GM12878 (cell line): ENCODE measurements around the gene FZD8. TPM values are rescaled to one million over a fixed set of nuclear protein-coding genes. Genes with fewer than 3 reads are reported as not detected.

Experiments
- ATAC-seq: fragments of 200-7000 bp; cut with Tn5 transposase; 3 replicates; pipeline ENCODE4 v1.9.1; 2020; ENCODE audit warnings: mild to moderate bottlenecking, moderate library complexity
- BruUV-seq: library from RNA; stranded (reverse); fragments of 400-500 nt; replicated peaks from 2 replicates; lab custom pipeline; 2021; lab: Mats Ljungman, UMichigan
- CTCF ChIA-PET: fragments of 300-600 bp; sonication (Branson Sonifier 250); formaldehyde crosslinking; extraction: SDS; loops from one replicate; lab custom pipeline; 2021; ENCODE audit warnings: inconsistent platforms; lab: Yijun Ruan, JAX
- POLR2A ChIA-PET: fragments of 350-600 bp; formaldehyde crosslinking; extraction: SDS; loops from one replicate; lab custom pipeline; 2021; ENCODE audit warnings: inconsistent platforms; lab: Charles Lee
- RAD21 ChIA-PET: fragments of 300-600 bp; sonication (Branson Sonifier 250); formaldehyde crosslinking; loops from one replicate; lab custom pipeline; 2023; ENCODE audit warnings: antibody characterized with exemption; ENCODE audit not compliant: unreplicated experiment; lab: Charles Lee
- SMC1A ChIA-PET: fragments of 300-600 bp; sonication (Branson Sonifier 250); formaldehyde crosslinking; loops from one replicate; lab custom pipeline; 2023; ENCODE audit not compliant: unreplicated experiment, uncharacterized antibody; lab: Charles Lee
- DNase-seq: peaks from one replicate; pipeline ENCODE4 v3.0.0-alpha.2; 2011; ENCODE audit warnings: low read depth, low spot score
- FAIRE-seq: peaks from 3 replicates; lab custom pipeline; 2011; peaks lifted over from hg19 to GRCh38; lab: Jason Lieb, UNC
- H2AFZ ChIP-seq: 2 replicates; pipeline ENCODE4 v1.6.0; 2011; ENCODE audit warnings: low read depth, low read length, control low read depth; ENCODE audit not compliant: control insufficient read depth
- H3K27ac ChIP-seq: 2 replicates; pipeline ENCODE4 v1.5.1; 2011; ENCODE audit warnings: control low read depth; ENCODE audit not compliant: control insufficient read depth, insufficient read depth
- H3K27me3 ChIP-seq, 2 experiments: replicated peaks in 1 of 2; 2 replicates each; pipeline versions ENCODE4 v1.6.0 to v1.6.1; 2011; ENCODE audit warnings: low read length in 1 of 2; ENCODE audit not compliant: control insufficient read depth in 2 of 2, insufficient read depth in 2 of 2
- H3K36me3 ChIP-seq, 2 experiments: 2 replicates each; pipeline ENCODE4 v1.5.1; 2011; ENCODE audit warnings: low read length in 1 of 2; ENCODE audit not compliant: control insufficient read depth in 2 of 2, insufficient read depth in 2 of 2
- H3K4me1 ChIP-seq: 2 replicates; pipeline ENCODE4 v1.6.1; 2011; ENCODE audit warnings: mild to moderate bottlenecking, low read length, moderate library complexity, mixed read lengths; ENCODE audit not compliant: control insufficient read depth, insufficient read depth
- H3K4me2 ChIP-seq: 2 replicates; pipeline ENCODE4 v1.6.0; 2011; ENCODE audit warnings: control low read depth; ENCODE audit not compliant: control insufficient read depth, insufficient read depth
- H3K4me3 ChIP-seq: fragments of 200-600 bp; sonication (generic); 2 replicates; pipeline ENCODE4 v1.5.1; 2016
- H3K79me2 ChIP-seq: 2 replicates; pipeline ENCODE4 v1.6.0; 2011; ENCODE audit warnings: low read length; ENCODE audit not compliant: control insufficient read depth, insufficient read depth
- H3K9ac ChIP-seq: 2 replicates; pipeline ENCODE4 v1.8.0; 2011; ENCODE audit warnings: low read length, control low read depth, mixed read lengths; ENCODE audit not compliant: control insufficient read depth, insufficient read depth
- H3K9me3 ChIP-seq: replicated peaks from 3 replicates; pipeline ENCODE4 v1.5.1; 2011; ENCODE audit warnings: mild to moderate bottlenecking, low read length; ENCODE audit not compliant: control insufficient read depth, insufficient read depth
- H4K20me1 ChIP-seq: 2 replicates; pipeline ENCODE4 v1.6.0; 2011; ENCODE audit not compliant: control insufficient read depth, insufficient read depth
- CBX3 ChIP-seq: fragments of 200-600 bp; sonication (generic); IDR thresholded peaks from 2 replicates; pipeline ENCODE4 v1.6.1; 2016; ENCODE audit warnings: low read depth, borderline replicate concordance
- CEBPZ ChIP-seq: fragments of 150-350 bp; IDR thresholded peaks from 2 replicates; pipeline ENCODE4 v1.6.1; 2016; ENCODE audit warnings: low read depth, low read length
- NR2C1 ChIP-seq: fragments of 450-650 bp; IDR thresholded peaks from 2 replicates; pipeline ENCODE4 v1.6.1; 2017; ENCODE audit warnings: antibody characterized with exemption, mild to moderate bottlenecking, moderate library complexity
- SPI1 ChIP-seq: IDR thresholded peaks from 2 replicates; pipeline ENCODE4 v1.6.1; 2011; ENCODE audit warnings: low read depth, mild to moderate bottlenecking, low read length, moderate library complexity, borderline replicate concordance; ENCODE audit not compliant: insufficient read depth
- SUZ12 ChIP-seq: fragments of 200-600 bp; sonication (generic); IDR thresholded peaks from one replicate; pipeline ENCODE4 v1.6.1; 2018; ENCODE audit warnings: antibody characterized with exemption, mild to moderate bottlenecking; ENCODE audit not compliant: unreplicated experiment
- ZNF687 ChIP-seq: fragments of 450-650 bp; IDR thresholded peaks from 2 replicates; pipeline ENCODE4 v1.6.1; 2017; ENCODE audit warnings: mild to moderate bottlenecking, moderate library complexity
- WGBS: methylation state at CpG from one replicate; pipeline ENCODE4 v1.1.6; 2016; ENCODE audit warnings: low lambda C conversion rate; ENCODE audit not compliant: insufficient replicate concordance, insufficient coverage; ENCODE audit errors: missing lambda C conversion rate; 5-methylcytosine and 5-hydroxymethylcytosine counted together
- in situ Hi-C: fragments of 300-500 bp; cut with MboI; formaldehyde crosslinking; loops from 9 replicates; pipeline ENCODE4 v1.14.3; 2018; ENCODE audit warnings: mixed read lengths
- intact Hi-C: fragments of 100-400 bp; cut with micrococcal nuclease; formaldehyde crosslinking; loops from one replicate; pipeline ENCODE4 v1.14.2; 2022; ENCODE audit not compliant: unreplicated experiment
- polyA plus RNA-seq, 11 experiments: library from polyadenylated mRNA; depleted of rRNA in 4 of 11; unstranded in 6 of 11; stranded (reverse) in 5 of 11; fragments of >200 nt; fragmentation: Nextera tagmentation in 4 of 11; fragmentation: Illumina TruSeq in 1 of 11; extraction: Ambion mirVana in 4 of 11; extraction: Trizol in 1 of 11; gene quantifications; 1 replicate in 1 of 11; 2 replicates in 10 of 11; pipeline versions ENCODE4 v1.2.1 to v1.2.3, GENCODE V29; 2011 to 2016; ENCODE audit warnings: inconsistent platforms in 2 of 11, missing spikeins in 2 of 11, low read depth in 1 of 11
- total RNA-seq, 4 experiments: library from RNA; depleted of rRNA in 3 of 4; stranded (reverse); fragments of >200 nt in 3 of 4; fragmentation: Illumina TruSeq in 1 of 4; extraction: Trizol in 1 of 4; gene quantifications; 2 replicates each; pipeline versions ENCODE4 v1.2.1 to v1.2.3, GENCODE V29; 2013 to 2021

The FZD8 gene
- total and polyA plus RNA-seq, 10 of the 15 experiments (the other 5 are each of a cell fraction or from before 2014, with no cell fraction given) = 0.03 to 0.72 (median 0.10) TPM; not detected in 3

GRCh38 chr10:35643151-35644049, 1.3 kb upstream of the FZD8 start:
- no peaks in the 10 kb centered on the region for H3K36me3 ChIP-seq
- in situ Hi-C loops (no loop called here), intact Hi-C loops (no loop called here)
- H3K9ac ChIP-seq = no peak overlapping the region
- ChIA-PET POLR2A (no interaction called here), CTCF (interaction anchor here (1.0 to 1.4 kb wide), 2 partner anchors 140 to 1229 kb away, joined by 3 read pairs; no protein-coding TSS in a partner anchor), RAD21 (no interaction called here), SMC1A (interaction anchor here (0.7 to 0.9 kb wide), 2 partner anchors 53 to 137 kb away, joined by 3 to 4 read pairs; no protein-coding TSS in a partner anchor)
- H3K4me1 ChIP-seq = 0 out of 2 replicates have a peak, but pooled peaks cover 3% of the 10 kb centered on the region
- FAIRE-seq = no peak
- H3K79me2 ChIP-seq = no peaks in the 10 kb centered on the region
- DNase-seq = no peak
- peak overlapping the region; percentile 29; the same call in 1 of the 2 replicates for H2AFZ ChIP-seq
- ATAC-seq = peak; percentile 11; the same call in 1 of the 3 replicates
- WGBS = under 1% methylated on average over 41 of the region's 42 CpGs
- no TSS peak for BruUV-seq
- TF ChIP-seq SUZ12 (peak; percentile 26), SPI1 (peak; percentile 38; the same call in 1 of the 2 replicates), CBX3 (no peak)
- peak overlapping the region; percentile 20; the same call in 1 of the 2 replicates for H3K4me3 ChIP-seq
- H3K9me3 ChIP-seq = no peaks in the 10 kb centered on the region; the same call in 2 of the 3 replicates
- H3K27me3 ChIP-seq = peaks cover 0 to 8% of the 10 kb centered on the region in 2 experiments
- H3K27ac ChIP-seq = no peak overlapping the region
- peak overlapping the region; percentile 77 for H3K4me2 ChIP-seq
- no peaks in the 10 kb centered on the region for H4K20me1 ChIP-seq

GRCh38 chr10:35642793-35643114, 658 bp upstream of the FZD8 start:
- FAIRE-seq (no peak), DNase-seq (no peak), ATAC-seq (no peak)
- peak overlapping the region; percentile 77 for H3K4me2 ChIP-seq
- SMC1A ChIA-PET = no interaction called here
- H3K79me2 ChIP-seq = no peaks in the 10 kb centered on the region
- H4K20me1 ChIP-seq = no peaks in the 10 kb centered on the region
- intact Hi-C loops (no loop called here), in situ Hi-C loops (no loop called here)
- H3K4me3 ChIP-seq = peak overlapping the region; percentile 67; the same call in 1 of the 2 replicates
- H3K27me3 ChIP-seq = peaks cover 0 to 8% of the 10 kb centered on the region in 2 experiments
- no peak overlapping the region for H3K27ac ChIP-seq
- POLR2A ChIA-PET = no interaction called here
- H3K9ac ChIP-seq = no peak overlapping the region
- H2AFZ ChIP-seq = peak overlapping the region; percentile 15; the same call in 1 of the 2 replicates
- H3K9me3 ChIP-seq = no peaks in the 10 kb centered on the region; the same call in 2 of the 3 replicates
- no TSS peak for BruUV-seq
- H3K36me3 ChIP-seq = no peaks in the 10 kb centered on the region
- H3K4me1 ChIP-seq = 0 out of 2 replicates have a peak, but pooled peaks cover 3% of the 10 kb centered on the region
- CTCF ChIA-PET = no interaction called here
- WGBS = 6% methylated on average over 17 of the region's 17 CpGs
- TF ChIP-seq NR2C1 = no peak
- TF ChIP-seq ZNF687 = no peak
- TF ChIP-seq CEBPZ = no peak
- RAD21 ChIA-PET = no interaction called here
